PC-9 (cell line): ENCODE results near the gene METTL16.

Experiments
- EZH2 ChIP-seq: fragments of 200-600 bp; sonication (generic); IDR thresholded peaks from 2 replicates; pipeline ENCODE4 v1.8.0; 2017; ENCODE audit warnings: antibody characterized with exemption, low read depth
- TF ChIP-seq, protein P1 (sequence below): fragments of 200-600 bp; sonication (generic); conservative IDR thresholded peaks from 2 replicates; pipeline ENCODE4 v1.6.1; 2017; ENCODE audit warnings: mixed run types, antibody characterized with exemption, mild to moderate bottlenecking, moderate library complexity

- TF ChIP-seq, protein P1, sequence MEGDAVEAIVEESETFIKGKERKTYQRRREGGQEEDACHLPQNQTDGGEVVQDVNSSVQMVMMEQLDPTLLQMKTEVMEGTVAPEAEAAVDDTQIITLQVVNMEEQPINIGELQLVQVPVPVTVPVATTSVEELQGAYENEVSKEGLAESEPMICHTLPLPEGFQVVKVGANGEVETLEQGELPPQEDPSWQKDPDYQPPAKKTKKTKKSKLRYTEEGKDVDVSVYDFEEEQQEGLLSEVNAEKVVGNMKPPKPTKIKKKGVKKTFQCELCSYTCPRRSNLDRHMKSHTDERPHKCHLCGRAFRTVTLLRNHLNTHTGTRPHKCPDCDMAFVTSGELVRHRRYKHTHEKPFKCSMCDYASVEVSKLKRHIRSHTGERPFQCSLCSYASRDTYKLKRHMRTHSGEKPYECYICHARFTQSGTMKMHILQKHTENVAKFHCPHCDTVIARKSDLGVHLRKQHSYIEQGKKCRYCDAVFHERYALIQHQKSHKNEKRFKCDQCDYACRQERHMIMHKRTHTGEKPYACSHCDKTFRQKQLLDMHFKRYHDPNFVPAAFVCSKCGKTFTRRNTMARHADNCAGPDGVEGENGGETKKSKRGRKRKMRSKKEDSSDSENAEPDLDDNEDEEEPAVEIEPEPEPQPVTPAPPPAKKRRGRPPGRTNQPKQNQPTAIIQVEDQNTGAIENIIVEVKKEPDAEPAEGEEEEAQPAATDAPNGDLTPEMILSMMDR = no peak
- TF ChIP-seq EZH2 = no peak
Measured at GRCh38 chr17:2391597-2392251, 120.0 kb downstream of the METTL16 start.
